Liver (tissue), 9 donors: ENCODE measurements around the gene ZFYVE9. TPM values are rescaled to one million over a fixed set of nuclear protein-coding genes. Genes with fewer than 3 reads are reported as not detected.

Source experiments
- DNase-seq: peaks from one replicate; pipeline ENCODE4 v3.0.0-alpha.2; 2017; ENCODE audit warnings: low spot score
- H3K27ac ChIP-seq, 2 donors: one replicate each; pipeline ENCODE4 v1.7.0; 2013; ENCODE audit warnings: inconsistent platforms in 2 of 2, low read length in 2 of 2, control low read depth in 1 of 2, low read depth in 1 of 2, mild to moderate bottlenecking in 1 of 2
- H3K27me3 ChIP-seq, 4 donors: one replicate each; pipeline versions ENCODE4 v1.6.1 to v1.7.0; 2013; ENCODE audit warnings: low read length in 3 of 4, inconsistent platforms in 1 of 4, mild to moderate bottlenecking in 1 of 4, moderate library complexity in 1 of 4; ENCODE audit not compliant: control insufficient read depth in 4 of 4, insufficient read depth in 4 of 4
- H3K36me3 ChIP-seq, 4 donors: one replicate each; pipeline versions ENCODE4 v1.6.1 to v1.7.0; 2013; ENCODE audit warnings: low read length in 3 of 4, mild to moderate bottlenecking in 3 of 4, low read depth in 1 of 4, moderate library complexity in 1 of 4; ENCODE audit not compliant: control insufficient read depth in 4 of 4, insufficient read depth in 3 of 4
- H3K4me1 ChIP-seq, 4 donors: one replicate each; pipeline versions ENCODE4 v1.6.1 to v1.7.0; 2013; ENCODE audit warnings: low read length in 3 of 4, mild to moderate bottlenecking in 3 of 4, moderate library complexity in 1 of 4; ENCODE audit not compliant: control insufficient read depth in 4 of 4, insufficient read depth in 4 of 4
- H3K4me3 ChIP-seq, 3 donors: one replicate each; pipeline versions ENCODE4 v1.6.1 to v1.7.0; 2013; ENCODE audit warnings: low read length in 3 of 3, control low read depth in 1 of 3, low read depth in 1 of 3, mild to moderate bottlenecking in 1 of 3
- H3K9ac ChIP-seq, 2 donors: one replicate each; pipeline ENCODE4 v1.7.0; 2013; ENCODE audit warnings: low read length in 2 of 2, mild to moderate bottlenecking in 2 of 2, moderate library complexity in 2 of 2, control low read depth in 1 of 2, low read depth in 1 of 2
- H3K9me3 ChIP-seq, 4 donors: one replicate each; pipeline versions ENCODE4 v1.6.1 to v1.7.0; 2013; ENCODE audit warnings: low read length in 3 of 4; ENCODE audit not compliant: control insufficient read depth in 4 of 4
- RAD21 ChIP-seq, 2 donors: IDR thresholded peaks; 2 replicates each; pipeline ENCODE4 v1.6.1; 2016; ENCODE audit warnings: antibody characterized with exemption in 2 of 2, mild to moderate bottlenecking in 2 of 2
- TAF1 ChIP-seq: conservative IDR thresholded peaks from 2 replicates; pipeline ENCODE4 v1.6.1; 2016; ENCODE audit warnings: antibody characterized with exemption, mild to moderate bottlenecking
- YY1 ChIP-seq: IDR thresholded peaks from 2 replicates; pipeline ENCODE4 v1.6.1; 2016; ENCODE audit warnings: antibody characterized with exemption, mild to moderate bottlenecking
- WGBS: extraction: QIAGEN DNeasy Blood & Tissue Kit; methylation state at CpG from one replicate; pipeline ENCODE4 v1.1.7; 2013; 5-methylcytosine and 5-hydroxymethylcytosine counted together
- polyA plus RNA-seq, 2 donors: library from polyadenylated mRNA; stranded (reverse) in 1 of 2; unstranded in 1 of 2; fragments of 200-250 nt in 1 of 2; fragments of >200 nt in 1 of 2; fragmentation: Nextera tagmentation in 1 of 2; extraction: Ambion mirVana in 1 of 2; gene quantifications; one replicate each; pipeline versions ENCODE4 v1.2.1 to v1.2.3, GENCODE V29; 2013 to 2015
- total RNA-seq, 2 donors: library from RNA; depleted of rRNA; stranded (reverse); fragments of >200 nt; gene quantifications; one replicate each; pipeline ENCODE4 v1.2.3, GENCODE V29; 2014
- TF ChIP-seq, protein P1 (sequence below): fragments of 150-350 bp; IDR thresholded peaks from 2 replicates; pipeline ENCODE4 v1.5.1; 2017; ENCODE audit warnings: improper control_type of control experiment, low read depth, low read length; ENCODE audit not compliant: missing input control
- TF ChIP-seq, protein P2 (sequence below): IDR thresholded peaks from 2 replicates; pipeline ENCODE4 v1.6.1; 2016; ENCODE audit warnings: antibody characterized with exemption
- donor health status: healthy.
- donor health status: healthy.
- donor health status: healthy.
- donor health status: healthy.
- donor health status: healthy.

Gene ZFYVE9
- total and polyA plus RNA-seq, 4 donors, result 3.8 to 20.9 (median 7.7) TPM

DNA sequence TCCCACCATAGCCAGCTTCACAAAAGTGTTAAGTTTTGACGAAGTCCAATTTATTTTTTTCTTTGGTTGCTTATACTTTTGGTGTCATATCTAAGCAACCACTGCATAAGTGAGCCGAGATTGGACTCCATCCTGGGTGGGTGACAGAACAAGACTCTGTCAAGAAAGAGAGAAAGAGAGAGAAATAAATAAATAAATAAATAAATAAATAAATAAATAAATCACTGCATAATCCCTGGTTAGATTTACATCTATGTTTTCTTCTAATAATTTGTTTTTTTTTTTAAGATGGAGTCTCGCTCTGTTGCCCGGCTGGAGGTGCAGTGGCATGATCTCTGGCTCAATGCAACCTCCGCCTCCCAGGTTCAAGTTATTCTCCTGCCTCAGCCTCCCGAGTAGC, 18.3 kb upstream of the ZFYVE9 start (continued):
- TF ChIP-seq, protein P1, sequence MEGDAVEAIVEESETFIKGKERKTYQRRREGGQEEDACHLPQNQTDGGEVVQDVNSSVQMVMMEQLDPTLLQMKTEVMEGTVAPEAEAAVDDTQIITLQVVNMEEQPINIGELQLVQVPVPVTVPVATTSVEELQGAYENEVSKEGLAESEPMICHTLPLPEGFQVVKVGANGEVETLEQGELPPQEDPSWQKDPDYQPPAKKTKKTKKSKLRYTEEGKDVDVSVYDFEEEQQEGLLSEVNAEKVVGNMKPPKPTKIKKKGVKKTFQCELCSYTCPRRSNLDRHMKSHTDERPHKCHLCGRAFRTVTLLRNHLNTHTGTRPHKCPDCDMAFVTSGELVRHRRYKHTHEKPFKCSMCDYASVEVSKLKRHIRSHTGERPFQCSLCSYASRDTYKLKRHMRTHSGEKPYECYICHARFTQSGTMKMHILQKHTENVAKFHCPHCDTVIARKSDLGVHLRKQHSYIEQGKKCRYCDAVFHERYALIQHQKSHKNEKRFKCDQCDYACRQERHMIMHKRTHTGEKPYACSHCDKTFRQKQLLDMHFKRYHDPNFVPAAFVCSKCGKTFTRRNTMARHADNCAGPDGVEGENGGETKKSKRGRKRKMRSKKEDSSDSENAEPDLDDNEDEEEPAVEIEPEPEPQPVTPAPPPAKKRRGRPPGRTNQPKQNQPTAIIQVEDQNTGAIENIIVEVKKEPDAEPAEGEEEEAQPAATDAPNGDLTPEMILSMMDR, result no peak
- TF ChIP-seq YY1, result no peak

GRCh38 chr1:52125736-52126359, 16.0 kb upstream of the ZFYVE9 start:
- H3K27me3 ChIP-seq, result peaks cover 0 to 2% (median 0%) of the 10 kb centered on the region in 4 donors
- no peak overlapping the region for H3K4me3 ChIP-seq
- H3K27ac ChIP-seq, result no peak overlapping the region
- DNase-seq, result no peak
- no peaks in the 10 kb centered on the region for H3K4me1 ChIP-seq
- TF ChIP-seq, protein P2, sequence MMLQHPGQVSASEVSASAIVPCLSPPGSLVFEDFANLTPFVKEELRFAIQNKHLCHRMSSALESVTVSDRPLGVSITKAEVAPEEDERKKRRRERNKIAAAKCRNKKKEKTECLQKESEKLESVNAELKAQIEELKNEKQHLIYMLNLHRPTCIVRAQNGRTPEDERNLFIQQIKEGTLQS, result no peak
- no peaks in the 10 kb centered on the region for H3K36me3 ChIP-seq
- H3K9me3 ChIP-seq, result no peaks in the 10 kb centered on the region
- no peak overlapping the region for H3K9ac ChIP-seq

- no peak for DNase-seq
- no peak overlapping the region for H3K27ac ChIP-seq
- TF ChIP-seq, protein P2, result no peak
- no peak for TF ChIP-seq TAF1
- TF ChIP-seq, protein P1, result peak; percentile 71
- TF ChIP-seq RAD21 (IDR thresholded peaks at IDR 0.05), result peak; percentile 90 to 93
- 30% methylated on average over 5 of the region's 5 CpGs for WGBS
- no peaks in the 10 kb centered on the region for H3K36me3 ChIP-seq
- H3K27me3 ChIP-seq, result no peaks in the 10 kb centered on the region
- no peaks in the 10 kb centered on the region for H3K9me3 ChIP-seq
- no peaks in the 10 kb centered on the region for H3K4me1 ChIP-seq
- no peak overlapping the region for H3K4me3 ChIP-seq
- H3K9ac ChIP-seq, result no peak overlapping the region
Observed at GRCh38 chr1:52127181-52128180, 14.4 kb upstream of the ZFYVE9 start.
